GM19238 (cell line): ENCODE results near the gene SLC39A8.

Experiments
- DNase-seq: peaks from one replicate; pipeline ENCODE4 v3.0.0; 2011; ENCODE audit warnings: low spot score; ENCODE audit not compliant: insufficient read length

The SLC39A8 gene

DNA sequence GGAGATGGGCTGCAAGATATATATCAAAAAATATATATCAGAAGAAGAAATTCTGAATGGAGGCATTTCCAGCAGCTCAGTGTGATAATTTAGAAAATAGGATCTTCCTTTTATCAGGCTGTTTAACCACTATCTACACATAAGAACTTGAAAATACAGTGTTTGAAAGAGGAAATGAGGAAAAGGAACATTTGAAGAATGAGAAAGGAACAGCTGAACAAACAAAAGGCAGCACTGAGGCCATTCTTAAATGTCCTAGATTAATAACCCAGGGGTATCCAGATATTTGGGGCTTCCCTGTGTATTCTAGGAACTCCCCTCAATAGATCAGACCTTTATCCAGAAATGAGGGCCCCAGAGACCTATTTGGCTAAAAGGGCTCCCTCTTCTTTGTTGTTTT, 4.1 kb downstream of the SLC39A8 start:
- DNase-seq, result no peak

GRCh38 chr4:102339018-102339417, 6.3 kb downstream of the SLC39A8 start:
- no peak for DNase-seq

DNA sequence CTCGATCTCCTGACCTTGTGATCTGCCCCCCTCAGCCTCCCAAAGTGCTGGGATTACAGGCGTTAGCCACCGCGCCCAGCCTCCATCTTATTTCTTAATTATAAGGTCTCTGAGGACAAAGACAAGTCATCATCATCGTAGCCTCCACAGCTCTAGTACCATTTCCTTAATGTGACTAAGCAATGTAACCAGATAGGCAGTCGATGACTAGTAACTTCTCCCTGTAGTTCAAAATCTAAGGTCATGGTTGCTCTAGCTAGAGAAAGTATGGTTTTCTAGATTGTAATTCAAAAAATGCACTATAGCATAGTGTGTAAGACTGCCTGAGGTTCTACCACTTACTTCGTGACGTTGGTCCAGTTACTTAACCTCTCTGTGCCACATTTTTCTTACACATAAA, 6.9 kb downstream of the SLC39A8 start:
- no peak for DNase-seq

DNA sequence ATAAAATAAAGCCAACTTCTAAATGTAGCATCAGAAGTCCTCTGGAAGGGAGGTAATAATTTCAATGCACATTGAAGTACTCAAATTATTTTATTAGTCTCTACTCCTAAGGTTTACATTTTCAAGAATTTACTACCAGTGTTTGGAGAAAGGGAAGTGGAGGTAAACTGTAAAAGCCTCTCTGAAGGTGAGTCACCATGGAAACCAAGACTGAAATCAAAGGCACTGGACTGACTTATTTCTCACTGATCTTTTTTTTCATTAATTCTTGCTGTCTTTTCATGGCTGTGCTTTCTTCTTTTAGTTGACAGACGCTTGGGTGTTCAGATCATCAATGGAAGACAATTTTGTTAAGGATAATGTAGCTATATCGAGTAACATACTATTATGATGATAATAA, 9.7 kb downstream of the SLC39A8 start:
- no peak for DNase-seq

- no peak for DNase-seq
Observed at GRCh38 chr4:102334624-102335023, 10.7 kb downstream of the SLC39A8 start.

DNA sequence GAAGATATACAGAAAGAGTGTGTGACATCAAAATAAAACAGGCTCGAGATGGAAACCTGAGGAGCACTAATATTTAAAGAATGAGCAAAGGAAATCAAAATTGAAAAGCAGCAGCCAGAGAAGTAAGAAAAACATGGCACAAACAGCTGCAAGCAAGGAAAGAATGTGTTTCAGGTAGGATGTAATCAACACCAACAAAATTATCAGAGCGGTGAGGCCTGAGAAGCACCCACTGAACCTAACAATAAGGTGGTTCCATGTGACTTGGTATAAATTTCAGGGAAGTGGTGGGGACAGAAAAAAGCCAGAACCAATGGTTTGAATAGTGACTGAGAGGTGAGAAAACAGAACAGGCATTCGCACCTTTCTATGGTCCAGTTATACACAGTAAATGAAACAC, 11.5 kb downstream of the SLC39A8 start:
- DNase-seq, result no peak

DNA sequence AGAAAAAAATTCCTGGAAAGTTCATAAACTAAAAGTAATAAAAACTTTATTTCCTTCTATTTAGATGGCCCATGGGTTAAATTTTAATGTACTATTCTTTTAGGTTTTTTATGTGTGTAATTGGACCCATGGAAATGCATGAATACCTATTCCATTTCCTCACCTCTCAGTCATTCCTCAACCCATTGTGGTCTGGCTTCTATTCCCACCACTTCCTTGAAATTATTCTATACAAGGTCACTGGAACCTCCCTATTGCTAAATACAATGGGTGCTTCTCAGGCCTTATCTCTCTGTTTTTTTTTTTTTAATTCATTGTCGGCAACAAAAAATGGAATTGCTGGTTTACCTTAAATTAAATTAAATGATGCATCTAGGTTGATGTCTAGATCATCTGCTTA, 17.2 kb downstream of the SLC39A8 start:
- DNase-seq, result no peak

DNA sequence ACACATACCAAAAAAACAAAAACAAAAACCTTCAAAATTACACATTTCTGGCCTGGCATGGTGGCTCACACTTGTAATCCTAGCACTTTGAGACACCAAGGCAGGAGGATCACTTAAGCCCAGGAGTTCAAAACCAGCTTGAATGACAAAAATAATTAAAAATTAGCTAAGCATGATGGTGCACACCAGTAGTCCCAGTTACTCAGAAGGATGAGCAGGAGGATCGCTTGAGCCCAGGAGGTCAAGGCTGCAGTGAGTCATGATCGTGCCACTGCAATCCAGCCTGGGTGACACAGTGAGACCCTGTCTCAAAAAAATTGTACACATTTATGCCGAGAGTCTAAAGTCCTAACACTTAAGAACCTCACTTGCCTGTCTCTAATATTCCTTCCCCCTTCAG, 18.3 kb downstream of the SLC39A8 start:
- no peak for DNase-seq

- no peak for DNase-seq
Observed at GRCh38 chr4:102324730-102325129, 20.6 kb downstream of the SLC39A8 start.

- DNase-seq, result no peak
Observed at GRCh38 chr4:102322736-102323135, 22.5 kb downstream of the SLC39A8 start.

DNA sequence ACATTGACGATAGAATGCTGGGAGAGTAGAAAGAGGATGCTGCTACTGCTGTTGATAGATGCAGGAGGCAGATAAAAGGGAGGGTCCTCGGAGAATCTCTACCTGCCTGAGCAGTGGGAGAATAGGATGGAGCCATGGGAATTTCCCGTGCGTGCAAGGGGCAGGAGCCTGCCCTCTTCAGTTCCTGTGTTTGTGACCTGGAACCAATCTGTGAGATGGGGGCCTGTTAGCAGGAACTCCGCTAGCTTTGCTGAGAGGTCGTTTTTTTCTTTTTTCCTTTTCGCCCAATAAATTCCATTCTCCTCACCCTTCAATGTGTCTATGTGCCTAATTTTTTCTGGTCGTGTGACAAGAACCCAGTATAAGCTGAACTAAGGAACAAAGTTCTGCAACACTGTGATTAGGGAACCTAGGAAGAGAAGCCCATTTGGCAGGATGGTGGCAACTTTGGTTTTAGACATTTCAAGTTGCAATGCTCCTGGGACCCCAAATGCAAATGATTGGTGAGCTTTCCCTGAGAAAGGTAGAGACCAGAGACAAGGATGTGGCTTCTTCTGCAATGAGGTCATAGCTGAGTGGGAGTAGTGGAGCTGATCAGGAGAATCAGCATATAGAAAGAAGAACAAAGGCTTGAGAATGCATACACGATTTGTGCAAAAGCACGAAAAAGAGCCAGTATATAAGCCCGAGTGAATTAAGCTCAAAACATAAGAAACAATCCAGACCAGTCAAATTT, 23.9 kb downstream of the SLC39A8 start:
- no peak for DNase-seq

GRCh38 chr4:102319594-102319993, 25.7 kb downstream of the SLC39A8 start:
- no peak for DNase-seq

GRCh38 chr4:102318526-102318925, 26.8 kb downstream of the SLC39A8 start:
- DNase-seq, result no peak

DNA sequence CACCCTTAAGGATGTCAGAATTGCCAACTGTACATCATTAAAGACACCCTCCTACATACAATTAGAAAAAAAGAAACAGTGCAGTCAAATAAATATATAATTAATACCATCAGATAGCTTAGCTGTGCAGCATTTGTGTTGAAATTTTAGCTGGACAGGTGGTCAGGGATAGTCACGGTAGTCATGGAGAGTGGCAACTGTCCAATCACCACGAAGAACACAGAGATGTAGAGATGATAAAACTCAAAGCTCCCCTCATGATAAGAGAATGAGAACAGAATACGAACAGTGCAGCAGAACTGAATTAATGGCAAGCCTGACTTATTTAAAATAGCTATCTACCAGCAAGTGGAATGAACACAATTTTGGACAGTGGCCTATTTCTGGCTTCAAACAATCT, 27.2 kb downstream of the SLC39A8 start:
- no peak for DNase-seq

GRCh38 chr4:102317459-102317858, 27.8 kb downstream of the SLC39A8 start:
- DNase-seq, result no peak

GRCh38 chr4:102316585-102316984, 28.7 kb downstream of the SLC39A8 start:
- no peak for DNase-seq

DNA sequence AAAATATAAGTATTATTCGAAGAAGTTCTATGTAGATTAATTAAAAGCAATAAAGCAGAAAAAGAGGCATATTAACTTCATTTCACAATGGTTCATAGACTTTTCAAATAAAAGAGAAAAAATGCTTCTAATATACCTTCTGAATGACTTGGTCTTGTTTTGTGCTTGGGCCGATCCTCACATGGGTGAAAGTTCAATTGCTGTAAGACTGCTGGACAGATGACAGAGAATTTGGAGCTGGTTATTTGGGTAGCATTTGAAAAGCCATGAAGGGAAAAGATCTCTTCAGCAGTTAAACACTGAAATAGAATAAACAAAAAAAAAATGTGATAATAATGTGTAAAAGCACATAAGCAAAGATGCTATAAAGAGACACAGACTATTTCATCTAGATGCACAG, 29.8 kb downstream of the SLC39A8 start:
- no peak for DNase-seq

DNA sequence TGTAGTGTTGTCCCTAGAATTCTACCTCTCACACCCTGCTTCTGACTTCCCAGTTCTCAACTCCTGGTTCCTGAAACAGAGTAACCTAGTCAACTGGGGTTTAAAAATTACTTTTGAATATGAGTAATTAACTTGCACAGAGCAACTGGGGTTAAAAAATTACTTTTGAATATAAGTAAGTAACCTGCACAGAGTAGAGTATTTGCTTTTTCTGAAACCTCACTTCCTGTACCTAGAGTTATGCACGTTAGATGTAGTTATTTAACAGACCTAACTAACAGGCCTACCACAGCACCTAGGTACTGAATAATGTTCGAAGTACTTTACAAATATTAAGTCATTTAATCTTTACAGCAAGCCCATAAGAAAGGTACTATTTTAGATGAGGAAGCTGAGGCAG, 32.9 kb downstream of the SLC39A8 start:
- no peak for DNase-seq

DNA sequence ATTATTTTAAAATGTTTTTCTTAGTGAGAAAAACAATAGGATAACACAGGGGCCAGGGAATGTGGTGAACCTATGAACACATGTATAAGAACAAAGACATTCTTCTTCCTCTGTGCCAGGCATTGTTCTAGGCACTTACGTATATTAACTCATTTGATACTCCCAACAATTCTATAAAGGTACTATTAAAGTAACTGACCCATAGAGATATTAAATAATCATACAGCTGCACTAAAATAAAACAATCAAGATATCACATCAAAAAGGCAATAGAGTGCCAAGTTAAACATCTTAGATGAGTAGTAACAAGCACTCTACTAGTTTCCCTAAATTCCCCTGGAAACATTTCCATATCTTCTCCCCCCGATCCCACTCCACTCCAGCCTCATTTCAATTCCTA, 33.4 kb downstream of the SLC39A8 start:
- no peak for DNase-seq

DNA sequence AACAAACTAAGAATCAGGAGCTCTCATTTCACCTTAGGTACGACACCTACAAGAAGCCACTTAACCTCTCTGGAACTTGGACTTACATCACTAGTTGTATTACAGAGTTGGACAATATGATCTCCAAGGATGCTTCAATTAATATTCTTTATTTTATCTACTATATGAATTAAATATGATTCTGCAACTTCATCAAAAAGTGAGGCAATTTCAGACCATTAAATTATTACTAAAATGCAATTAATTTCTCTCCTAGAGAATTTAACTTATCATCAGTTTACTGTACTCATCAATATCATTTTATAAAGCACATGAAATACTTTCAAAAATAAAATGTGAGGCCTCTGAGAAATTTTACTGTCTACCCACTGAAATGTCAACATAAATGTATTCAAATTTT, 33.9 kb downstream of the SLC39A8 start:
- no peak for DNase-seq

- DNase-seq, result no peak
Observed at GRCh38 chr4:102308032-102308799, 37.1 kb downstream of the SLC39A8 start.

- no peak for DNase-seq
Observed at GRCh38 chr4:102305666-102306065, 39.6 kb downstream of the SLC39A8 start.

- DNase-seq, result no peak
Observed at GRCh38 chr4:102302762-102303161, 42.5 kb downstream of the SLC39A8 start.
